Measurements from ENCODE around the gene CAPN15. TPM values are rescaled to one million over a fixed set of nuclear protein-coding genes. Genes with fewer than 3 reads are reported as not detected.

Gene CAPN15
- total RNA-seq, 1 experiment from 2014 or later: 76.4 TPM

GRCh38 chr16:515939-516226 is 11.6 kb upstream of the CAPN15 start:
- no peak overlapping the region for H4K5ac ChIP-seq (ENCODE audit: insufficient read length, low read depth, low read length)
- no peak overlapping the region for H4K8ac ChIP-seq (replicated peaks; ENCODE audit: insufficient read length, low read depth, low read length)
- no peak for DNase-seq
- H3K27me3 ChIP-seq (ENCODE audit: insufficient read depth, low read length): no peaks in the 10 kb centered on the region
- H3K9me3 ChIP-seq (ENCODE audit: control insufficient read depth, low read depth, low read length): no peaks in the 10 kb centered on the region
- no peak overlapping the region for H4K91ac ChIP-seq (ENCODE audit: insufficient read length, low read depth, low read length)
- no peaks in the 10 kb centered on the region for H3K23me2 ChIP-seq (ENCODE audit: insufficient read length, low read depth, low read length, poor library complexity, severe bottlenecking)
- H3K79me2 ChIP-seq (ENCODE audit: insufficient read depth, low read length): no peaks in the 10 kb centered on the region
- H3K4me2 ChIP-seq (ENCODE audit: insufficient read depth, insufficient read length, low read length): no peak overlapping the region
- H3T11ph ChIP-seq (ENCODE audit: low read length): no peak overlapping the region
- H2BK12ac ChIP-seq (ENCODE audit: insufficient read length, low read depth, low read length): no peak overlapping the region
- H4K20me1 ChIP-seq (ENCODE audit: control insufficient read depth, insufficient read depth, insufficient read length): no peaks in the 10 kb centered on the region
- Mint-ChIP-seq H3K9me3 (no peaks in the 10 kb centered on the region), H3K4me3 (no peak overlapping the region), H3K27ac (no peak overlapping the region), H3K4me1 (no peaks in the 10 kb centered on the region), H3K36me3 (ENCODE audit: insufficient read depth in 1 of 3, low read depth in 3 of 3) (peaks cover 5 to 24% (median 22%) of the 10 kb centered on the region in 3 experiments; a peak in 6 of 7 replicates), H3K27me3 (ENCODE audit: low read depth) (no peaks in the 10 kb centered on the region)
- no peak overlapping the region for H2BK5ac ChIP-seq (ENCODE audit: insufficient read length, low read length)
- no peak for TF ChIP-seq CTCF (conservative IDR thresholded peaks at IDR 0.05)
- no peak overlapping the region for H3K4ac ChIP-seq (ENCODE audit: low read depth, low read length)
- H2BK20ac ChIP-seq (ENCODE audit: low read depth, low read length, poor library complexity, severe bottlenecking): no peak overlapping the region
- no peaks in the 10 kb centered on the region for H3K4me1 ChIP-seq (ENCODE audit: insufficient read depth, low read length)
- H2BK120ac ChIP-seq (ENCODE audit: low read depth, low read length, poor library complexity, severe bottlenecking): no peak overlapping the region
- H2BK15ac ChIP-seq (ENCODE audit: low read depth, low read length): no peak overlapping the region
- H3K56ac ChIP-seq (ENCODE audit: insufficient read length, low read depth, low read length): no peak overlapping the region
- no peak overlapping the region for H3K23ac ChIP-seq (ENCODE audit: insufficient read length, low read depth, low read length)
- H3K79me1 ChIP-seq (ENCODE audit: insufficient read depth, low read depth, low read length, poor library complexity, severe bottlenecking): no peaks in the 10 kb centered on the region
- H3K9ac ChIP-seq (ENCODE audit: extremely low read depth, insufficient read length, low read length): no peak overlapping the region
- H2AK5ac ChIP-seq (ENCODE audit: insufficient read length, low read length): no peak overlapping the region
- no peak overlapping the region for H3K27ac ChIP-seq (ENCODE audit: insufficient read length, low read depth, low read length)
- WGBS (ENCODE audit: extremely low coverage, insufficient read length, low lambda C conversion rate): no CpG with 5 or more reads among the region's 11 CpGs
- no peak overlapping the region for H3K14ac ChIP-seq (ENCODE audit: insufficient read depth, low read length)
- H2AFZ ChIP-seq (ENCODE audit: low read length): no peak overlapping the region
- H3K18ac ChIP-seq (ENCODE audit: insufficient read length, low read depth, low read length): no peak overlapping the region

Data from H9 (cell line).